Activated T-cell treated with anti-CD3 and anti-CD28 coated beads for 4 hours (primary cell): ENCODE measurements around the gene SLC41A3.
"Not testable (repeated sequence)": the region's sequence is repeated elsewhere in the genome, so short reads cannot be mapped to it uniquely, and the experiment has no call there.

Experiments
- DNase-seq: peaks from one replicate; pipeline ENCODE4 v3.0.0-alpha.2; 2020

SLC41A3 gene

DNA sequence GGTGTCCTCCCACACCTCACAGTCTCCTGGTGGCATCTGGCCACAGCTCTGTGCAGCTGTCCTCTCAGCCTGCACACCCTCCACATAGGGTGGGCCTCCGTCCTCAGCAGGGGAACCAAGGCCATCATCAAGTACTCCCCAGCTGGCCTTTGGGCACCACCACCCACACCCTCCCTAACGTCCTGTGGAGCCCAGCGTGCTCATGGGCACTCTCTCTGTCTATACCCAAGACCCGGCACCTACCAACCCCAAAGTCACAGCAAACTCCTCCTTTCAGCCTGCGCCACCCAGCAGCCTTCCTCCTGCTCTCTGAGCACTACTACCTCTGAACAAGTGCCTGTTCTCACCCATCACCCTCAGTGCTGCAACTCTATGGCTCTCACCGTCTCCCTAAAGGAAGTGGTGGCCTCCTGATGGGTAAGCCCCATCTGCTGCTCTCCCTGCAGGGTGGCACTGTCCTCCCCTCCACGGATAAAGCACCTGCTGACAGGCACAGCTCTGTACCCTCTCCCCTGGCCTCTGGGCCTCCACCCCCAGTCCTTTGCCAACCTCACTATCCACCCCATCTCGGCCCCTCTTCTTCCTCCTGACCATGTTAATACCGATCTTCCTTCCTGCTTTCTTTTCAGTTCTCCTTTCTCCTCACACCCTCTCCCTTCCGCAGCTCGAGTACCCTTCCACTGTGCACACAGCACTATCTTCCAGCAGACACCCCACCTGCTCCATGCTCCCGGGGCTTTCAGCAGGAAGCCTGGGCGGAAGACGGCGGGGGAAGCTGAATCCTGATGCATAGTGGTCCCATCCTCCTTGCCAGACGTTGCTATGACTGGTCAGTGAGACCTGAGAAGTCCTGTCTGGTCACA, 31.5 kb downstream of the SLC41A3 start:
- no peak for DNase-seq

DNA sequence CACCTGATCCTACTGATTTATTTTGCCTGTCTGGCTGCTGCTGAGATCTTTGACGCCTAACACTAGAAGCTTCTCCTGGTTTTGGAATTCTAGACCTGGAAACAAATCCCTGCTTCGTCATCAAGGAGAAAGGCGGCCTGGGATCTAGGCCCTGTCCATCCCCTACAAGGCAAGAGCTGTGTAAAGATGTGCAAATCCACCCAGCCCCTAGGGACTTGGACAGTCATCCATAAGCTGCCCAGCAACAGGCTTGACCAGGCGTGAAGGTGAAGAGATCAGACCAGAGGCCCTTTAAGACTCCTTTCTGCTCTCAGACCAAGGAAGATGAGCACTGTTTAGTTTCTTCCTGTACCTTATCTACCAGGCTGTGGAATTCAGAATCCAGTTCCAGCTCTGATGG, 32.2 kb downstream of the SLC41A3 start:
- DNase-seq: no peak

DNA sequence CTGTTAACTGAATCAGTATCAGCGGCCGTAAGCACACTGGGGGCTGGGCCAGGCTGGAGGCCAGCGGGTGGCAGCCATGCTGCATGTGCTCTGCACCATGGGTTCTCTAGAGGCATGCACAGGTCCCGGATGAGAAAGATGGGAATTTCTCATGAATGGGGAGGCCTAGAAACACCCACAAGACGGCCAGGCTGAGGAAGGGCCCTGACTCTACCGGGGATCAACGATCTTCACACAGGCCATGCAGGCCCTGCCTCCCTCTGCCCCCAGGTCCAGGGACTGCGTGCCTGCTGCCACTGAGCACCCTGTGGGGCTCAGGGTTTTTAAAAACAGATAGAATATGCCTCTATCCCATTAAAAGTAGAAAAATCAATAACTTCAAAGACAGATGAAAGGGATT, 32.7 kb downstream of the SLC41A3 start:
- DNase-seq: no peak

- no peak for DNase-seq
Measured at GRCh38 chr3:126050626-126051025, 33.3 kb downstream of the SLC41A3 start.

GRCh38 chr3:126050050-126050392, 33.9 kb downstream of the SLC41A3 start:
- DNase-seq: no peak

- DNase-seq: no peak
Measured at GRCh38 chr3:126049289-126050049, 34.5 kb downstream of the SLC41A3 start.

- no peak for DNase-seq
Measured at GRCh38 chr3:126040386-126040785, 43.5 kb downstream of the SLC41A3 start.

- no peak for DNase-seq
Measured at GRCh38 chr3:126039870-126040269, 44.1 kb downstream of the SLC41A3 start.

- not testable (repeated sequence) for DNase-seq
Measured at GRCh38 chr3:126038791-126039190, 45.1 kb downstream of the SLC41A3 start.

DNA sequence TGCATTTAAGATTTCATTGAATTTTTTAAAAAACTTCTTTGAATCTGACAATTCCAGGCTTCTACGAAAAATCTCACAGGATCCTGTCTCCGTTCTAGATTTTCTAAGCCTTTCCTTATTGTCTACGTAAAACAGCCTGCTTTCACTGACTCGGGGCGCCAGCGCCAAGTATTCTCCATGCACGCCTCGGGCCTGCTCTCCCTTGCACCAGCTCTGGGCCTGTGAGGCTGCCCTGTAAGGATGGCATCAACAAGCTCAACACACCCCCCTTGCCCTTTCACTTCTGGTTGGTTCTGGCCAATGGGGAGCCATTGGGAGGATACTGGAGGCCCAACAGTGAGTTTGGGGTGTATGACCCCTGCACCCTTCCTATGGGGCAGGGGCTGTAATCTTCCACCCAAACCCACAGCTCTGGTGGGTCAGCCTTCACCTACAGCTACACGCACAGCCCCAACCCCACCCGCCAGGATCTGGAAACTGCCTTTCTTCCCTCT, 47.8 kb downstream of the SLC41A3 start:
- DNase-seq: no peak

DNA sequence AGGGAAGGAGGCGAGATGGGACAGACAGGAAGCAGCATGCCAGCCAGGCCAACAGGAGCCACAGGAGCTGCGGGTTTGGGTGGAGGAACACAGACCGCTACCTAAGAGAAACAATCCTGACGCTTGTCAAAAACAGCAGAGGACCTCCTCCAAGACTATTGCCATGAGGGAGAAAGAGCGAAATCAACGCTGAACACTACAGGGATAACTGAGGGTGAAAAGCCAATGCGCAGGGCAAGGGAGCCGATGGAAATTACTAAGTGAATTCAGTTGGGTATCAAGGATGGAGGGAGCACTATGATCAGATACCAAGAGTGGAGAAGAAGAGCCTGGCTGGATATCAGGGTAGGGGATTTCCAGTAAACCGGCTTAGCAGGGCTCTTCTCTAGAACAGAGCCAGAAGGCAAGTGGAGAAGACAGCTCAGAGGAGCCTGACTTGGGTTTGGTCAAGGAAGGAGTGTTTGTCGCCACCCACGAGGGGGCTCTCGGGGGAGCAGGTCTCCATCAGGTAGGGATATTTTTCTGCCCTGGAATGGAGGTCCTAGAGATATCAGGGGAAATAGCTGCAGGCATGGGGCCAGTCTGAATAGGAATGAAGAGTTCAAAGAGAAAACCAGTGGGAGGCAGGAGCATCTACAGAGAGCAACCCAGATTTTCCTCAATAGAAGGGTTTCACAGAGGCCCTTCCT, 48.4 kb downstream of the SLC41A3 start:
- DNase-seq: no peak

- DNase-seq: no peak
Measured at GRCh38 chr3:126034481-126035361, 49.2 kb downstream of the SLC41A3 start.

- DNase-seq: no peak
Measured at GRCh38 chr3:126033765-126034164, 50.2 kb downstream of the SLC41A3 start.

GRCh38 chr3:126033051-126033745, 50.7 kb downstream of the SLC41A3 start:
- DNase-seq: no peak

GRCh38 chr3:126031981-126032471, 51.9 kb downstream of the SLC41A3 start:
- DNase-seq: no peak

DNA sequence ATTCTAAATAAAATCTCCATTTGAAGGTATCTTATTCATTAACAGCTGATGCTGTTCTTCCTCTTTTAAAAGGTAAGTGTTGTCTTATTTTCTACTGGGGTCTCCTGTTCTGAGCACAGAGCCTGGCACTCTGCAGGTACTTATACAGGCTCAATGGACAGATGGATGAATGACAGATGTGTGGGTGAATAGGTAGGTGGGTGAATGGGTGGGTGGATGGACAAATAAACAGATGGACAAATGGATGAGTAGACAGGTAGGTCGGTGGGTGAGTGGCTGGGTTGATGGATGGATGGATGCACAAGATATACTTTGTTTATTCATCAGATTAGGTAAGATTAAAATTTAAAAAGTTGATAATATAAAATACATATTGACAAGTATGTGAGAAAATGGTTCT, 53.5 kb downstream of the SLC41A3 start:
- DNase-seq: no peak

GRCh38 chr3:126029241-126029640, 54.7 kb downstream of the SLC41A3 start:
- no peak for DNase-seq

DNA sequence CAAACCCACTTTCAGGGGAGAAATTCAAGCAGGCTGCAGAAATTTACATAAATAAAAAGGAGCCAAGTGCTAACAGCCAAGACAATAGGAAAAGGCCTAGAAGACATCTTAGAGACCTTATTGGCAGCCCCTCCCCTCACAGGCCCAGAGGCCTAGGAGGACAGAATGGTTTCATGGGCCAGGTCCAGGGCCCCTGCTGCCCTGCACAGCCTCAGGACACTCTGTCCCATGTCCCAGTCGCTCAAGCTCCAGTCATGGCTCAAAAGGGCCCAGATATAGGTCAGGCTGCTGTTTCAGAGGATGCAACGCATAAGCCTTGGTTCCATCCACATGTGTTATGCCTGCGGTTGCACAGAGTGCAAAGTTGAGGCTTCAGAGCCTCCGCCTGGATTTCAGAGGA, 55.8 kb downstream of the SLC41A3 start:
- DNase-seq: no peak

DNA sequence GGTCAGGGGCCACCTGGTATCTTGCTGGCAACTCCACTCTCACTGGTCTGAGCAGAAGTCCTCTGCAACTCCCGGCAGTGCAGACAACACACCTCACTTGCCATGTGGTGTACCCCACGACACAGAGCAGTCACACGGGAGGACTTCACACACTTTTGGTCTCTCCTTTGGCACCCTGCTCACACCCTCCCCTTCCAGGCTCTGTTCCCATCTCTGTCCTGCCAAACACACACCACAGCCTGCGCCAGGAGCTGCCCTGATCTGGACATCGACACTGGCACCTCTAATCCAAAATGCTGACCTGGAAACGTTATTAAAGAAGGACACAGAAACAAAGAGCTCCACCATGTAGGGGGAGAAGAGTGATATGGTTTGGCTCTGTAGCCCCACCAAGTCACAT, 57.2 kb downstream of the SLC41A3 start:
- DNase-seq: no peak

DNA sequence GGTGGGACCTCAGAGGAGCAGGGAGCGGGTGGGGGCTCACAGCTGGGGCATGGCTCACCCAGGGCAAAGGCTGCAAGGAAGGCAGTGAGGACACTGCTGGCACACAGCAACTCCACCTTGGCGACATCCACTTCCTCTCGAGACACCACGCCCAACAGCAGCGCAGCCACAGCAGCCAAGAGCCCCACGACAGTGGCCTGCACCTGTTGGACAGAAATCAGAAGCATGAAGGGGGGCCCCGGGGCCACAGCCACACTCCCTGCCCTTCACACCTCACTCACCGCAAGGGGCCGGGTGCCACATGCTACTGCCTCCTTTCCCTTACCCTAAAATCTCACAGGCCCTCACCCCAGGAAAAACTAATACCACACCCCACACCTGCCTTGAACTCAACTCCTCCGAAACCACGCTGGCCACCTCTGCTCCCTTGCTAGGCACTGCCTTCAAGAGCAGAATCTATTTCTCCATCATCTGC, 57.6 kb downstream of the SLC41A3 start:
- DNase-seq: no peak

- no peak for DNase-seq
Measured at GRCh38 chr3:126025862-126026261, 58.1 kb downstream of the SLC41A3 start.
